GM12874 (cell line): ENCODE measurements around the gene WDR46.

Source experiments
- TF ChIP-seq, protein P1 (sequence below): IDR thresholded peaks from 2 replicates; pipeline ENCODE4 v1.5.1; 2011; ENCODE audit warnings: low read depth, mild to moderate bottlenecking, control low read depth, low read length, moderate library complexity; ENCODE audit not compliant: insufficient read depth

Gene WDR46

DNA sequence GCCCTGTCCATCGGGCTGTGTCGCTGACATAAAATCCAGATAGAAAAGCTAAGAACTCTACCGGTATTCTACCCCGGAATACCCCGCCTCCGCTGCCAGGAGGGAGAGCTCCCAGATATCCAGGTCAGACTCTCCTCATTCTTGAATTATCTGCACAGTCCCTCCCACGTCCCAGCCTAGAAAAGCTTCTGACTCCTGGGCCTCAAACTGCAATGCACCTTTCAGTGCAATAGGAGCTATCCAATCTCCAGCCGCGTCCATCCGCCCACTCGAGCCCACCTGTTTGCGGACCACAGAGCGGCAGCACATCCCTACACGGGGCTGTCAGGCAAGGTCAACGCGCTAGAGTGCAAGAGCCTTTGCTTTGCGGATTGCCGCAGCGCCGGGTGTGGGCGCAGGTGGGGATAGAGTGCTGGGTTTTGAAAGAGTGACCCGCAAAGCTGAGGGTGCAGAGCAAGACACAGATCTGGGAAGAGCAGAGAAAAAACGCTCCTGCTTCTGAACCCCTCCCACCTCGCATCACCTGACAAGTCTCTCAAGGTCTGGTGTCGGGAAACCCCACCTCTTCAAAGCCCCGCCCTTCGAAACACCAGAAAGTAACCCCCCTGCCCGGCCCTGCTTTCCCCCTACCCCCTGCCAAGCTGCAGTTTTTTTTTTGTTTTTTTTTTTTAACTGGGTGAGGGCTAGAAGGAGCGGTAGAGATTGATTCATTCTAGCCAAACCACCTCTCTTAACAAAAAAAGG is 23.5 kb upstream of the WDR46 start:
- TF ChIP-seq, protein P1, sequence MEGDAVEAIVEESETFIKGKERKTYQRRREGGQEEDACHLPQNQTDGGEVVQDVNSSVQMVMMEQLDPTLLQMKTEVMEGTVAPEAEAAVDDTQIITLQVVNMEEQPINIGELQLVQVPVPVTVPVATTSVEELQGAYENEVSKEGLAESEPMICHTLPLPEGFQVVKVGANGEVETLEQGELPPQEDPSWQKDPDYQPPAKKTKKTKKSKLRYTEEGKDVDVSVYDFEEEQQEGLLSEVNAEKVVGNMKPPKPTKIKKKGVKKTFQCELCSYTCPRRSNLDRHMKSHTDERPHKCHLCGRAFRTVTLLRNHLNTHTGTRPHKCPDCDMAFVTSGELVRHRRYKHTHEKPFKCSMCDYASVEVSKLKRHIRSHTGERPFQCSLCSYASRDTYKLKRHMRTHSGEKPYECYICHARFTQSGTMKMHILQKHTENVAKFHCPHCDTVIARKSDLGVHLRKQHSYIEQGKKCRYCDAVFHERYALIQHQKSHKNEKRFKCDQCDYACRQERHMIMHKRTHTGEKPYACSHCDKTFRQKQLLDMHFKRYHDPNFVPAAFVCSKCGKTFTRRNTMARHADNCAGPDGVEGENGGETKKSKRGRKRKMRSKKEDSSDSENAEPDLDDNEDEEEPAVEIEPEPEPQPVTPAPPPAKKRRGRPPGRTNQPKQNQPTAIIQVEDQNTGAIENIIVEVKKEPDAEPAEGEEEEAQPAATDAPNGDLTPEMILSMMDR: no peak

DNA sequence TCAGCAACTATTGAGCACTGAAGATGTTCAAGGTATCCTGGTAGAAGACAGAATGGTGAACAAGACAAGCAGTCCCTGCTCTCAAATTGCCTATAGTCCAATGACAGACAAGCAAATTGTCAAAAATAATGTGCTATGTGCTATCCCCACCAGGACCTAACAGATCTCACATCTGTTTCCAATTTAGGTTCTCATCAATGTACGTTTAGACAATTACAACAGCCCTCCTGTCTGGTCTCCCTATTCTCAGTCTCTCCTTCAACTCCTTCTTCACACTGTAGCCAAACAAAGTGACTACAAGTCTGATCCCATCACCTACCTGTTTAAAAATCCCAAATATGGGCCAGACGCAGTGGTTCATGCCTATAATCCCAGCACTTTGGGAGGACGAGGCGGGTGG is 17.3 kb upstream of the WDR46 start:
- TF ChIP-seq, protein P1: no peak

DNA sequence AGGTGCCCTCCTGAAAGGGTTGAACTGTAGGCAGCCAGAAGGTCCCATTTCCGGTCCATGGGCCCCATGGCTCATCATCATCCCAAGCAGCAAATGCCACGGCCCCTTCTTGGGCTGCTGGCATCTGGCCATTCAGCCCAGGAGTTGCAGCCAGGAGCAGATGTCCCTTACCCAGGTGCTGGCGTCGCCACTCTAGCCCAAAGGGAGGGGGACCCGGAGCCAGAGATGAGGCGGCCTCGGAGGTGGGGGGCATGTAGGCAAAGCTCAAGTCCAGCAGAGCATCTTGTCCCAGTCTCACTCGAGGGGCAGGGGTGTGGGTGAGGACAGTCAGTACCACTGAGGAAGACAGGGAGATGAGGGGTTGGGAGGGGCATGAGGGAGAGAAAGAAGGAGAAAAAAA is 16.0 kb upstream of the WDR46 start:
- TF ChIP-seq, protein P1: no peak

DNA sequence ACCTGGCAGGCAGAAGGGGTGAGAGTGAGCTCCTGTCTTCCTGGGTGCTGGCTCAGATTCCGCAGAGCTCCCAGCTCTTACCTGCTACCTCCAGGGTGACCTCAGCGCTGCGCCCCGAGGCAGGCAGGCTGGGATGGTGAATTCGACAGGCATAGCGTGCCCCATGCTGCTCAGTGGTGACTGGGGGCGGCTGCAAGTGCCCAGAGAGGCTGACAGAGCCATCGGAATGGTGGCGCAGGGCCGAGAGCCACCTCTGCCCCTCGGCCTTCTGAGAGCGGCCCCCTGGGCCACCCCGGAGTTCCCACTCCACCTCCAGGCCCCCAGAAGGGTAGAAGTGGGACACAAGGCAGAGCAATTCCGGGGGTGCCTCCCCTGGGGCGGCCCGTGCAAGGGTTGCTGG is 15.2 kb upstream of the WDR46 start:
- TF ChIP-seq, protein P1: no peak

GRCh38 chr6:33301877-33302276 is 12.8 kb upstream of the WDR46 start:
- TF ChIP-seq, protein P1: no peak

- TF ChIP-seq, protein P1: peak; percentile 81
These were observed 10.4 kb upstream of the WDR46 start for GRCh38 chr6:33299237-33299944.

DNA sequence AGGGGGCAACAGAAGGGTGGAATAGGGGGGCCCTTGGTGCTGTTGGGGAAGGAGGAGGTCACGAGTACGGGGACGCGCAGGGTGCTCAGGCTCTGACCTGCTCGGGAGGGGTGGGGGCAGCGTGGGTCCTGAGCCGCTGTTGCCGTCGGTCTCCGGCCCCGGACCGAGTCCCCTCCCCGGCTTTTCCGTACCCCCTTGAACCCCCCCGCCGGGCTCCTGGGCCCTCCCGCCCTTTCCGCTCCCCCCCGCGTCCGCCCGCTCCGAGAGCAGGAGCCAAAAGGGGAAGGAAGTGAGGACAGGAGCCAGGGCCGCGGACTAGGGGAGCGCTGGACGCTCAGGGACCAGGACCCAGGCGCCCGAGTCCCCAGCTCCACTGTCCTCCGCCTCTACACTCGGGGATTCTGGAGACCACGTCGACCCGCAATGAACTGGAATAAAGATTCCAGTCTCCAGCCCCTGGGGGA is 9.8 kb upstream of the WDR46 start, which contains the start of gene RGL2:
Gene RGL2 (minus strand): TSS at position 170 of the 464 bp plus-strand sequence. CDS start 332 bp downstream, outside the sequence.
- TF ChIP-seq, protein P1: no peak
